Prostate gland (tissue), 2 donors: ENCODE results near the gene ARID4B. TPM values are rescaled to one million over a fixed set of nuclear protein-coding genes. Genes with fewer than 3 reads are reported as not detected.

Experiments
- DNase-seq: peaks from one replicate; pipeline ENCODE4 v3.0.0-alpha.2; 2019; ENCODE audit warnings: low spot score
- H3K27ac ChIP-seq, 2 donors: fragments of 200-600 bp; sonication (generic); 2 replicates each; pipeline ENCODE4 v1.5.1; 2017 to 2019
- H3K27me3 ChIP-seq: fragments of 200-600 bp; sonication (generic); replicated peaks from 2 replicates; pipeline ENCODE4 v1.5.1; 2019; ENCODE audit not compliant: insufficient read depth
- H3K36me3 ChIP-seq, 2 donors: fragments of 200-600 bp; sonication (generic); 1 replicate in 1 of 2; 2 replicates in 1 of 2; pipeline versions ENCODE4 v1.5.1 to v1.8.1; 2017 to 2019
- H3K4me1 ChIP-seq: fragments of 200-600 bp; sonication (generic); replicated peaks from 2 replicates; pipeline ENCODE4 v1.5.1; 2019
- H3K4me3 ChIP-seq, 2 donors: fragments of 200-600 bp; sonication (generic); 2 replicates each; pipeline ENCODE4 v1.5.1; 2017 to 2019
- H3K9me3 ChIP-seq: fragments of 200-600 bp; sonication (generic); 2 replicates; pipeline ENCODE4 v1.5.1; 2017
- CTCF ChIP-seq, 4 experiments: fragments of 200-600 bp in 2 of 4; fragments of 450-650 bp in 2 of 4; sonication (generic) in 2 of 4; IDR thresholded peaks; 1 replicate in 3 of 4; 2 replicates in 1 of 4; pipeline ENCODE4 v1.5.1; 2016 to 2019; ENCODE audit warnings: antibody characterized with exemption in 4 of 4, mild to moderate bottlenecking in 2 of 4, moderate library complexity in 2 of 4
- POLR2A ChIP-seq: fragments of 450-650 bp; IDR thresholded peaks from one replicate; pipeline ENCODE4 v1.6.1; 2016; ENCODE audit warnings: antibody characterized with exemption, mild to moderate bottlenecking
- POLR2AphosphoS5 ChIP-seq: sonication (generic); formaldehyde crosslinking; IDR thresholded peaks from one replicate; pipeline ENCODE4 v1.6.1; 2017; ENCODE audit warnings: antibody characterized with exemption
- WGBS: methylation state at CpG from one replicate; pipeline ENCODE4 v1.1.5; 2018; 5-methylcytosine and 5-hydroxymethylcytosine counted together
- intact Hi-C: fragments of 100-400 bp; cut with DNase I; formaldehyde crosslinking; loops from one replicate; pipeline ENCODE4 v1.14.2; 2022
- total RNA-seq, 2 donors: library from RNA; depleted of rRNA; stranded (reverse); fragments of >200 nt; gene quantifications; one replicate each; pipeline ENCODE4 v1.1.0, GENCODE V29; 2016

Gene ARID4B
- total RNA-seq, 2 donors from 2014 or later, result 28.6 to 46.4 TPM

GRCh38 chr1:235134171-235134570 is 193.8 kb downstream of the ARID4B start:
- TF ChIP-seq CTCF (IDR thresholded peaks at IDR 0.05) (no peak), POLR2AphosphoS5 (no peak), POLR2A (no peak)
- WGBS, result 97% methylated on average over 12 of the region's 12 CpGs
- DNase-seq, result no peak

GRCh38 chr1:235133086-235133485 is 194.9 kb downstream of the ARID4B start:
- H3K36me3 ChIP-seq, result peaks cover 0 to 4% of the 10 kb centered on the region in 2 donors
- no peaks in the 10 kb centered on the region for H3K4me1 ChIP-seq
- H3K27ac ChIP-seq, result no peak overlapping the region
- H3K9me3 ChIP-seq, result no peaks in the 10 kb centered on the region
- DNase-seq, result no peak
- no peaks in the 10 kb centered on the region for H3K27me3 ChIP-seq
- WGBS, result 98% methylated on average over 3 of the region's 3 CpGs
- H3K4me3 ChIP-seq, result no peak overlapping the region
- intact Hi-C loops, result no loop called here
- no peak for TF ChIP-seq CTCF (IDR thresholded peaks at IDR 0.05)
- no peak for TF ChIP-seq POLR2AphosphoS5
- no peak for TF ChIP-seq POLR2A

More at GRCh38 chr1:235134171-235134570, 193.8 kb downstream of the ARID4B start:
- H3K27ac ChIP-seq, result no peak overlapping the region
- intact Hi-C loops, result no loop called here
- H3K4me3 ChIP-seq, result no peak overlapping the region
- H3K27me3 ChIP-seq, result no peaks in the 10 kb centered on the region
- no peaks in the 10 kb centered on the region for H3K4me1 ChIP-seq
- H3K36me3 ChIP-seq, result peaks cover 0 to 4% of the 10 kb centered on the region in 2 donors
- no peaks in the 10 kb centered on the region for H3K9me3 ChIP-seq

- TF ChIP-seq POLR2A (no peak), CTCF (IDR thresholded peaks at IDR 0.05) (no peak), POLR2AphosphoS5 (no peak)
- Histone ChIP-seq H3K36me3 (no peaks in the 10 kb centered on the region), H3K4me3 (no peak overlapping the region), H3K27me3 (no peaks in the 10 kb centered on the region), H3K4me1 (no peaks in the 10 kb centered on the region), H3K27ac (no peak overlapping the region), H3K9me3 (no peaks in the 10 kb centered on the region)
- intact Hi-C loops, result no loop called here
- 72% methylated on average over 6 of the region's 6 CpGs for WGBS
- no peak for DNase-seq
Observed at GRCh38 chr1:235131961-235132360, 196.0 kb downstream of the ARID4B start.

GRCh38 chr1:235130766-235131270 is 197.2 kb downstream of the ARID4B start:
- WGBS, result 86% methylated on average over 7 of the region's 7 CpGs
- intact Hi-C loops, result no loop called here
- no peak for TF ChIP-seq POLR2A
- no peak for TF ChIP-seq CTCF (IDR thresholded peaks at IDR 0.05)
- no peak for TF ChIP-seq POLR2AphosphoS5
- H3K4me3 ChIP-seq, result no peak overlapping the region
- no peak for DNase-seq
- no peaks in the 10 kb centered on the region for H3K36me3 ChIP-seq
- H3K4me1 ChIP-seq, result no peaks in the 10 kb centered on the region
- no peaks in the 10 kb centered on the region for H3K27me3 ChIP-seq
- no peak overlapping the region for H3K27ac ChIP-seq
- H3K9me3 ChIP-seq, result no peaks in the 10 kb centered on the region
